Measurements from ENCODE around the gene GRPEL1. TPM values are rescaled to one million over a fixed set of nuclear protein-coding genes. Genes with fewer than 3 reads are reported as not detected.

The GRPEL1 gene
- total and polyA plus RNA-seq, 2 of the 8 experiments (the other 6 are each of a cell fraction or from before 2014, with no cell fraction given), result 13.5 to 39.9 TPM

DNA sequence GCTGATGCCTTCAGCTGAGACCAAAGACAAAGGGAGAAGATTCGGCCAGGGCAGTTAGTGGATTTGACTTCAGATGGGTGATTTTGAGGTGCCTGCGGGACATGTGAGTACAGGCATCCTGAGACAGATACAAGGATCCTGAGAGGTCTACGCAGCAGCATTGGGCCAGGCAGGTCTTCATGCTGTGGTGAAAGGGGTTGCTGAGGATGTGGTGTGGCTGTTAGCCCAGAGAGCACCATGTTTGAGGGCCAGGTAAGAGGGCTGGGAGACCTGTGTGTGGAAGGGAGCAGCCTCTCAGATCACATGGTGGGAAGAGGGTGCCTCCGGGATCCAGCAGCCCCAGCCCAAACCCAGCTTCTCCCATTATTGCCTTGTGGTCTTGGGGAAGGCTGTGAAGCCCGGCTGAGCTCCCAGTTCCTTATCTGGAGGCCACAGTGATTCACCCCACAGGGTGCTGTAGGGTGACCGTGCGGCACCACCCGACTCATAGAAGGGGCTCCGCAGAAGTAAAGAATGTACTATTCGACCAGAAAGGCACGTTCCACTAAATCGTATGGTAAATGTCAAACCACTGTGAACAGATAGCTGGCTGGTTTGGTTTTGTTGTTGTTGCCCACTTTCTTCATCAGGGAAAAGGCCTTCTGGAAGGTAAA, 52.4 kb downstream of the GRPEL1 start:
- H2BK12ac ChIP-seq (ENCODE audit: low read depth, low read length), result no peak overlapping the region
- H3K56ac ChIP-seq (replicated peaks; ENCODE audit: insufficient read length, low read depth, low read length), result no peak overlapping the region
- no peak overlapping the region for H3K14ac ChIP-seq (ENCODE audit: insufficient read length)
- WGBS, 2 experiments (ENCODE audit: extremely low coverage in 1 of 2, insufficient coverage in 1 of 2, insufficient read length in 1 of 2, insufficient replicate concordance in 2 of 2, low coverage in 1 of 2, low lambda C conversion rate in 2 of 2, missing lambda C conversion rate in 1 of 2), result 80% methylated on average over 12 of the region's 12 CpGs; no CpG with 5 or more reads in 1 of the 2 experiments
- H4K5ac ChIP-seq (ENCODE audit: insufficient read length, low read depth, low read length), result no peak overlapping the region
- no peak overlapping the region for H3K18ac ChIP-seq (ENCODE audit: extremely low read depth, low read length)
- no peaks in the 10 kb centered on the region for H3K9me3 ChIP-seq (ENCODE audit: insufficient read depth in 2 of 2, low read depth in 1 of 2, low read length in 1 of 2)
- peaks cover 5 to 41% (median 36%) of the 10 kb centered on the region in 4 experiments for H3K36me3 ChIP-seq (ENCODE audit: control insufficient read depth in 2 of 4, insufficient read depth in 4 of 4, low read length in 3 of 4)
- ChIA-PET CTCF (ENCODE audit: partially characterized antibody) (interaction anchor here (0.8 to 1.2 kb wide), 3 partner anchors 9 to 128 kb away, joined by 3 read pairs; no protein-coding TSS in a partner anchor), POLR2A (ENCODE audit: partially characterized antibody) (interaction anchor here (1.1 to 2.2 kb wide), 3 partner anchors 11 to 53 kb away, joined by 3 to 6 read pairs (median 3); partner anchors contain the start of gene GRPEL1)
- H3K79me1 ChIP-seq (ENCODE audit: low read depth, low read length), result peaks cover 7% of the 10 kb centered on the region; the same call in 1 of the 2 replicates
- no peak overlapping the region for H3K4me3 ChIP-seq (ENCODE audit: extremely low read depth in 1 of 4, insufficient read depth in 2 of 4, low read depth in 3 of 4, low read length in 4 of 4)
- H4K20me1 ChIP-seq (replicated peaks in 1 of 2; ENCODE audit: control insufficient read depth in 1 of 2, insufficient read depth in 2 of 2, low read length in 2 of 2), result peaks cover 6 to 17% of the 10 kb centered on the region in 2 experiments
- no peak overlapping the region for H3K27ac ChIP-seq (ENCODE audit: low read depth, low read length)
- no peak overlapping the region for H4K8ac ChIP-seq (ENCODE audit: extremely low read depth, insufficient read depth, low read length)
- no peak overlapping the region for H2AK5ac ChIP-seq (ENCODE audit: low read depth, low read length)
- H3K27me3 ChIP-seq (replicated peaks in 1 of 4; ENCODE audit: control insufficient read depth in 3 of 4, extremely low read depth in 1 of 4, insufficient read depth in 3 of 4, low read length in 3 of 4), result no peaks in the 10 kb centered on the region
- FAIRE-seq (no peak), DNase-seq (ENCODE audit: low read depth in 1 of 2, low spot score in 2 of 2) (no peak)
- H2BK20ac ChIP-seq (ENCODE audit: low read length), result no peak overlapping the region
- H3K4ac ChIP-seq (replicated peaks; ENCODE audit: insufficient read length, low read depth, low read length), result no peak overlapping the region
- H2BK120ac ChIP-seq (replicated peaks; ENCODE audit: low read depth, low read length), result no peak overlapping the region
- H3K4me1 ChIP-seq (replicated peaks in 1 of 4; ENCODE audit: control insufficient read depth in 3 of 4, insufficient read depth in 4 of 4, low read length in 3 of 4), result no peaks in the 10 kb centered on the region; a peak in 1 of 7 replicates
- H3K23ac ChIP-seq (ENCODE audit: insufficient read length), result no peak overlapping the region
- H2AFZ ChIP-seq (ENCODE audit: low read length), result no peak overlapping the region
- no peak for TF ChIP-seq RNF2 (IDR thresholded peaks at IDR 0.05; ENCODE audit: borderline replicate concordance, low read depth, low read length, missing control alignments, poor library complexity, severe bottlenecking)
- TF ChIP-seq, protein P1, sequence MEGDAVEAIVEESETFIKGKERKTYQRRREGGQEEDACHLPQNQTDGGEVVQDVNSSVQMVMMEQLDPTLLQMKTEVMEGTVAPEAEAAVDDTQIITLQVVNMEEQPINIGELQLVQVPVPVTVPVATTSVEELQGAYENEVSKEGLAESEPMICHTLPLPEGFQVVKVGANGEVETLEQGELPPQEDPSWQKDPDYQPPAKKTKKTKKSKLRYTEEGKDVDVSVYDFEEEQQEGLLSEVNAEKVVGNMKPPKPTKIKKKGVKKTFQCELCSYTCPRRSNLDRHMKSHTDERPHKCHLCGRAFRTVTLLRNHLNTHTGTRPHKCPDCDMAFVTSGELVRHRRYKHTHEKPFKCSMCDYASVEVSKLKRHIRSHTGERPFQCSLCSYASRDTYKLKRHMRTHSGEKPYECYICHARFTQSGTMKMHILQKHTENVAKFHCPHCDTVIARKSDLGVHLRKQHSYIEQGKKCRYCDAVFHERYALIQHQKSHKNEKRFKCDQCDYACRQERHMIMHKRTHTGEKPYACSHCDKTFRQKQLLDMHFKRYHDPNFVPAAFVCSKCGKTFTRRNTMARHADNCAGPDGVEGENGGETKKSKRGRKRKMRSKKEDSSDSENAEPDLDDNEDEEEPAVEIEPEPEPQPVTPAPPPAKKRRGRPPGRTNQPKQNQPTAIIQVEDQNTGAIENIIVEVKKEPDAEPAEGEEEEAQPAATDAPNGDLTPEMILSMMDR (IDR thresholded peaks at IDR 0.05; ENCODE audit: control extremely low read depth in 1 of 3, insufficient read depth in 1 of 3, low read depth in 1 of 3, low read length in 3 of 3), result no peak
- no peak overlapping the region for H3K4me2 ChIP-seq (ENCODE audit: insufficient read depth in 1 of 2, low read depth in 2 of 2, low read length in 2 of 2)
- H4K91ac ChIP-seq (replicated peaks; ENCODE audit: insufficient read length, low read length), result no peak overlapping the region
- no peaks in the 10 kb centered on the region; a peak in 1 of 4 replicates for H3K79me2 ChIP-seq (ENCODE audit: control insufficient read depth in 1 of 2, insufficient read depth in 2 of 2, low read length in 2 of 2)
- H3K23me2 ChIP-seq (ENCODE audit: low read depth, low read length), result no peaks in the 10 kb centered on the region
- H2BK15ac ChIP-seq (ENCODE audit: low read length), result no peak overlapping the region
- H2BK5ac ChIP-seq (ENCODE audit: low read depth, low read length), result no peak overlapping the region
- H3K9ac ChIP-seq (replicated peaks in 1 of 4; ENCODE audit: extremely low read depth in 1 of 4, low read depth in 3 of 4, low read length in 3 of 4), result no peak overlapping the region; a peak in 1 of 7 replicates
